ENCODE data around the gene SPOUT1.
"Not testable (repeated sequence)": the region's sequence is repeated elsewhere in the genome, so short reads cannot be mapped to it uniquely, and the experiment has no call there.

Gene SPOUT1

DNA sequence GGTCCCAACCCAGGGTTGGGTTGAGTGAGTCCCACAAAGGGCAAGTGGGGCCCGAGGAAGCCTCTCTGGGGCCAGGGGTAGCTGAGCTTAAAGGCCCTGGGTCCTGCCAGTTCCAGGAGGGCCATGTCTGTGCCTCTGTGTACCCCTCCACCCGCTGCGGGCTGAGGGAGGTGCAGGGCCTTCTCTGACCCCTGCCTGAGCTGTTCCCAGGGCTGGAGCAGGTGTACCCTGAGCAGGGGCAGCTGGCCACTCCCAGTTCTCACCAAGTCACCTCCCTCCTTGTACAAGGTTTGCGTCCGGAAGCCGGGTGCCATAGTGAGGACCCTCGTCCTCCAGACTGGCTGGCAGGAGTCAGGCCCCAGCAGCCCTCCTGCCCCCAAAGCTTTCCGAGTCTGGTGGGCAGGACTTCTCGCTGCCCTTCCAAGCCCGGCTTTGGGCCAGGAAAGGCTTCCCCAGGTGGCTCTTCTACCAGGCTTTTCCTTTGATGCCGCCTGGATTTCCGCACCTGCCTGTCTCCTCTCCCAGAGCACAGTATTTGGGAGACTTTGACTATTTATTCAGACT is 20.5 kb downstream of the SPOUT1 start:
- DNase-seq, result no peak

DNA sequence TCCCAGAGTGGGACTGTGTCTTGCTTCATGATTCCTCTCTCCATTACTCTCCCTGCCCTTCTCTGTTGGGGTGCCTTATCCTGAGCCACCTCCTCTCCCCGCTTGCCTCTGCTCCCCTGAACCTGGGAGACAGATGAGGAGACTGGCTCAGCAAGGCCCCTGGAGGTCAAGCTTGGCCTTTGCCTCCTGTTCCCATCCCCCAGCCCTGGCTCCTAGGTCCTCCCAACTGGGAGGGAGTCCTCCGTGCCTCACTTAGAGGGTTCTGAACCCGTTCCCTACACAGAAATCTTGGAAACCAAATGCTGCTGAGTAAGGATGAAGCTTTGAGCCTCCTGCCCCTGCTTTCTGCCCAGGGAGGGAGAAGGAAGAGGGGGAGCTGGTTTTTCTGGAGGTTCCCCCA is 21.1 kb downstream of the SPOUT1 start:
- no peak for DNase-seq

DNA sequence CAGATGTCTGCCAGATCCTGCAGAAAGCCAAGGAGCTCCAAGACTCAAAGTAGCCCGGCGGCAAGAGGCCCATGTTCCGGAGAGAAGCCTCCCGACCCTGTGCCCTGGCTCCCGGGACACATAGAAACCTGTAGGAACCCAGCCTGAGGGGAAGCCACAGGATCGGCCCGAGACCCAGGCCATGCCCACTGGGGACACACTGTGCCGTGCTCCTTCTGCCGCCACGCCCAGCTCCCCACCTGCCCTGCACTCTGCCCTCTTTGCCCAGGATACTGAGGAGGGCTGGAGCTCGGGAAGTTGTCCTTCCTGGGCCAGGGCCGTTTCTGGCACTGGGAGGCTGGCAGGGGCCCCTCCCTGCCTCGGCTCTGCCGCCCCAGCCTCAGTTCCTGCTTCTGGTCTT is 21.8 kb downstream of the SPOUT1 start:
- no peak for DNase-seq

DNA sequence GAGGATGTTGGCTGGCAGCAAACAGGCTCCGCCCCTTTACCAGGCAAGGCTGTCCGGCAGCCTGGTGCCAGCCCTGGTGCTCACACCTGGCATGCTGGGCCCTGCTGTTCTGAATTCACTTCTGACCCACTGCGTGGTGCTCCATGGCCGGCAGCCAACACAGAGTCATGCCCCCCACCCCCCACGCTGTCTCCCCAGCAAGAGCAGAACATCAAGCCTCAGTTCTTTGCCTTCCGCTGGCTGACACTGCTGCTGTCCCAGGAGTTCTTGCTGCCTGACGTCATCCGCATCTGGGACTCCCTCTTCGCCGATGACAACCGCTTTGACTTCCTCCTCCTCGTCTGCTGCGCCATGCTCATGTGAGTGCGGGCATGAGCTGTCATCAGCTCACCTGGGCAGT is 23.9 kb downstream of the SPOUT1 start:
- DNase-seq, result no peak

DNA sequence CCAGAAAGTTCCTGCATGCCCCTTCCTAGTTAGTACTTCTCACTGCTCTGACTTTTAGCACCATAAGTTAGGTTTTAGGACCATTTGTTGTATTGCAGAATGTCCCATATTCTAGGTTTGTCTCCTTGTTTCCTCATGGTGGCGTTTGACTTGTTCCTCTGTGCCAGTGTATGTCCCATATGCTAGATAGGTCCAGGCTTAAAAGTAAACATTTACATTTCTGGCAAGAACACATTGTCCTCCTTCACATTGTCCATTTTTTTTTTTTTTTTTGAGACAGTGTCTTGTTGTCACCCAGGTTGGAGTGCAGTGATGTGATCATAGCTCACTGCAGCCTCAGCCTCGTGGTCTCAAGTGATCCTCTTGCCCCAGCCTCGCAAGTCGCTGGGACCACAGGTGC is 27.1 kb downstream of the SPOUT1 start:
- no peak for DNase-seq

DNA sequence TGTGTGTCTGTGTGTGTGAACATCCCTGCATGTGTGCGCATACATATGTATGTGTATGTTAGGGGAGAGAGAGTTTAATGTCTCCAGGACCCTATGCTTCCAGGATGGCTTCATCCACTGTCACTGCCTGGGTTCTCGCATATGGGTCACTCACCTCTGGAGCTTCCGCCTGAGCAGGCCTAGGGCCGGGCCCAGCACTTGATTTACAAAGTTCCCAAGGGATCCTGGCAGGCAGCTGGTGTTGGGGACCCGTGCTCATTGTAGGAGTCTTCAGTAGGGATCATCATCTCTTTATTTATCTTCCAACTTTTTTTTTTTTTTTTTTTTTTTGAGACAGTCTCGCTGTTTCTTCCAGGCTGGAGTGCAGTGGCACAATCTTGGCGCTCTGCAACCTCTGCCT is 29.5 kb downstream of the SPOUT1 start:
- DNase-seq, result no peak

DNA sequence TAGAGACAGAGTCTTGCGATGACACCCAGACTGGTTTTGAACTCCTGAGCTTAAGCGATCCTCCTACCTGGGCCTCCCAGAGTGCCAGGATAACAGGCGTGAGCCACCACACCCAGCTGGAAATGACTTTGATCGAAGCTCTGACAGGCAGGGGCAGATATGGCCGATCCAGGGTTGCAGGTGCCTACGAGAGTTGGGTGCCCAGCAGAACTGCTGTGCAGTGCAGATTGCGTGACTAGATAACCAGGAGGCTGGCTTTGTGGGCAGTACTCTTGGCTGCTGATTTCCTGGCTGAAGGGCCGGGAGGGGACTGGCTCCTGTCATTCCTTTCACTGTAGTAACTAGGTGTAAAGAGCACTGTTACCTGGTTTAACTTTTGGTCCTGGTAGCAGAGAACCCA is 30.7 kb downstream of the SPOUT1 start:
- DNase-seq, result no peak

DNA sequence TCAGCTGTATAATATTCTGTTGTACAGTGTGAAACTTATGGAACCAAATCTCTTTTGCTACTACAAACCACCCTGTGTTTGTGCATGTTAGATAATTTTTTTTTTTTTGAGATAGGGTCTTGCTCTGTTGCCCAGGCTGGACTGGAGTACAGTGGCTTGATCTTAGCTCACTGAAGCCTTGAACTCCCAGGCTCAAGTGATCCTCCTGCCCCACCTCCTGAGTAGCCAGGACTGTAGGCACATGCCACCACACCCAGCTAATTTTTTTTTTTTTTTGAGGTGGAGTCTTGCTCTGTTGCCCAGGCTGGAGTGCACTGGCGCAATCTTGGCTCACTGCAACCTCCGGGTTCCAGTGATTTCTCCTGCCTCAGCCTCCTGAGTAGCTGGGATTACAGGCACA is 34.6 kb downstream of the SPOUT1 start:
- not testable (repeated sequence) for DNase-seq

DNA sequence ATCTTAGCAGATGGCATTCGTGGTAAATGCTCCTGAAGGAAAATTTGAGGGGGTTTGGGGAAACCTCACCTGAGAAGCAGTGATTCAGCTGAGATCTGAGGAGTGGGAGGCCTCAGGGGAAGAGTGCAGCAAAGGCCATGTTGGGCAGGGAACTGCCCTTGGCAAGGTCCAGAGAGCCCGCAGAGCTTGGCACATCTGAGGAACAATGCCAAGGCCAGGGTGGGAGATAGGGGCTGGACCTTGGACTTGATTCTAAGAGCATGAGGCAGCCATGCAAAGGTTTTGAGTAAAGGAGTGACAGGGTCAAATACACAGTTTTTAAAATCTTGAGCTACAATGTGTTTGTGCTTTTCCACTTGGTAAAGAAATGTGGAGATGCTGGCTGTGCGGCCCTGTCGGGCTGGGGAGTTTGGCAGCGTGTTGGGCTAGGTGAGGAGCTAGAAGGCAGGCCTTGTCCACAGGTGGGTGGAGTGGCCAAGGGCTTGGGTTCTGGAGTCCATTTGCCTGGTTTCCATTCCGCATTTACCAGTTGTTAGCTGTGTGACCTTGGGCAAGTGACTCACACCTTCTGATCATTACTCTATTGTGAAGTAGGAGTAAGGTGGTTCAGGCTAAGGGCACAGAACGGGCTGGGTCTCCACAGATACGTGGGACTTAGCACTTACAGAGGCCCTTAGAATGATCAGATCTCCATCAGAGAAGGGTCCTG is 36.5 kb downstream of the SPOUT1 start:
- no peak for DNase-seq

DNA sequence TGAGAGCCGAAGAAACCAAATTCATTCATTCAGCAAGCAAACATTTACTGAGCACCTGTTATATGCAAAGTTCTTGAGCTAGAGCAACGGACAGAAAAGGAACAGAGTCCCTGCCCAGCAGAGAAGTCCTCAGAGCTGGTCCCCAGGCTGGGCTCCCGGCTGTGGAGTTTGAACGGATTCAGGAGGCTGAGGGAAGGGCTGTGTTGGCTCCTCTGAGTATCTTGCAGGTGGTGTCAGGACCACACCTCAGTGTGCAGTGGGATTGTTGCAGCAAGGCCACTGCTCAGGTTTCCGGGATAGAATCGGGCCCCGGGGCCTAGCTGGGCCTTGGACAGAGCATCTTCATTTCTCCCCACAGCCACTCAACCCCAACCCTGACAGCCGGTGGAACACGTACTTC is 37.5 kb downstream of the SPOUT1 start:
- no peak for DNase-seq

DNA sequence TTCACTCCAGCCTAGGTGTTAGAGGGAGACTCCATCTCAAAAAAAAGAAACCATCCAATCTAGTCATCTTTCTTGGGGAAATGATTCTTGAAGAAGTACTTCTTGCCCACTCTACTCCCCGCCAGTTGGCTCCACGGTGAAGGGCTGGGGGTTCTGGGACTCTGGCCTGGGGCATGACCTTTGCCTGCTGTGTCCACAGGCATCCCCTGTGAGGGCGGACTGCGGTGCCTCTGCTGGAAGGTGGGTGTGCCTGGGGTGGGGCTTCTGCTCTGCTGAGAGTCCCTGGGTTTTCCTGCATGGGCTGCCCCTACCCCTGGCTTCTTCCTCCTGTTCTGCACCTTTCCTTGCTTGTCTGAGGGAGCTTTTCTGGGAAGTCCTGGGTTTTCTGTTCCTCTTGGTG is 39.1 kb downstream of the SPOUT1 start:
- DNase-seq, result no peak

DNA sequence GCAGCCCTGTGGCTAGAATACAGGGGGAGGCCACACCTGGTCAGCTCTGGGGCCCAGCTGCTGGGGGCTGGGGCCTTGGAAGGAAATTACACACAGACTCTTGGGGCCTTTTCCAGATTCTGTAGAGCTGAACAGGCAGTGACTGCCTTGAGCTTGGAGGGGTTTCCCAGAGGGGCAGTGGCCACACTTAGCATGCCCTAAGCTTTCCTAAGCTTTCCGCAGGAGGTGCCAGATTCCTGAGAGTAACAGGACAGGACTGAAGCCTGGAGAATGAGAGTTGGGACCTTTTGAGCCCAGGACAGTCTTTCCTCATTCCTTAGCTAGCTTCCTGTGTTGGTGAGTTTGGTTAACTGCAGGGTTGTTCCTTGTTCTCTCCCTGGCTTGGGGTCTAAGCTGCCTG is 41.1 kb downstream of the SPOUT1 start:
- no peak for DNase-seq

DNA sequence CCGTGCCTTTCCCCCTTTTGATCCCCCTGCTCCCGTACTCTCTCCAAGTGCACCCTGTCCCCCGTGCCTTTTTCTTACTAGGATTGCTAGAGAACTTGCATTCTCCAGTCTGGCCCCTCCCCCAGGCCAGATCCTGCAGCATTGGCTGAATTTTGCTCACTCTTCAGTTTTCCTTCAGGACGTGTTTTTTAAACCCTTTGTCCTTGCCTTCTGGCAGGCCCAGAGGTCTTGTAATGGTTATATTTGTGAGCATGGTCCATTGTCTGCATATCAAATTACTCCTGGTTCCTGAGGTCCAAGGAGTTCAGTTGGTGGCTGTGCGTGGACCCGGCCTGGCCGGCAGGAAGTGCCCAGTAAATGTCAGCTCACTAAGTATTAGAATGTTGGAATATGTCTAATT is 41.9 kb downstream of the SPOUT1 start:
- peak; percentile 32 for DNase-seq

DNA sequence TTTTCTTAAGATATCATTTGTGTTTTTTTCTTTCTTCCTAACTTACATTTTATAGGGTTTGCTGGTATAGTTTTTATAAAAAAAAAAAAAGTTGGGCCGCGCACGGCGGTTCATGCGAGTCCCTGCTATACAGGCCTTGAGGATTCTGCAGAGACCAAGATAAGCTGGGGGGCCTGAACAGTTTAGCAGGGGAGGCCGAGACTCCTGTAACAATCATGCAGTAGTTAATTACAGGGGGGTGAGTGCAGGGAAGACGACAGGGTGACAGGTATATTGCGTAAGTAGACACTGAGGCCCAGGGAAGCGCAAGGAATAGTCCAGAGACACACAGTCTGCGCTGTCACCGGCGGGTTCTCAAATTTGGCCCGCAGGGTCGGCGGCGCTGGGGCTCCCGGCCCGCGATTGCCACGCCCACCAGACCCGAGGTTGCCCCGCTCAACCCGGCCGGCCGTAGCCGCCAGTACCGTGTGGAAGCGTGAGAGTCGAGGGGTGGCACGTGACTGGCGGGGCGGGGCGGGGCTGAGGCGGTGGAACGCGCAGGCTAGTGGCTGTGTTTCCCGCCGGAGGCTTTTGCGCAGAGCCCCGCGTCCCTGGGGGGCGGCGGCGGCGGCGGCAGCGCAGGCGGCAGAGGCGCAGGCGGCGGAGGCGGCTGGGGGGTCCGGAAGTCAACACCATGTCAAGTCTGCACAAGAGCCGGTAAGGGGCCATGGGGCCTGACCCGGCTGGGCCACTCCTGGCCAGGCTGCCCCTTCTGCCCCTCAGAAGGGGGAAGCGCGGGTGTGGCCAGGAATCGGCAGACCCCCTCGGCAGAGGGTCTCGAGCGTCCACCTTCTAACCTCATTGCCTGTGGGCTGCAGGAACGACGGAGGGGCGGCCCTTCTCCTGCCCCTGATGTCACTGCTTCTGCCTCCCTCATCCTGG is 42.7 kb downstream of the SPOUT1 start, which contains the start of gene TBC1D13:
Gene TBC1D13, plus strand, starts transcription at position 573 of the 921 bp plus-strand sequence. Its CDS starts 101 bp downstream, at position 674.
- DNase-seq, result peak; percentile 91

DNA sequence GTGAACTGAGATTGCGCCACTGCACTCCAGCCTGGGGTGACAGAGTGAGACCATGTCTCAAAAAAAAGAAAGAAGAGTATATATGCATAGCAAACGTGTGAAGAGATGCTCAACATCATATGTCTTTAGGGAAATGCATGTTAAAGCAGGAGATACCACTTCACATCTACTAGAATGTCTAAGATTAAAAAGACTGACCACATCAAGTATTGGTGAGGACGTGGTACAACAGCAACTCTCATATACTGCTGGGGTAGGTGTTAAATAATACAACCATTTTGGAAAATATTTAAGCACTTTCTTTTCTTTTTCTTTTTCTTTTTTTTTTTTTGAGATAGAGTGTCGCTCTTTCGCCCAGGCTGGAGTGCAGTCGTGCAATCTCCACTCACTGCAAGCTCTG is 44.2 kb downstream of the SPOUT1 start:
- no peak for DNase-seq

DNA sequence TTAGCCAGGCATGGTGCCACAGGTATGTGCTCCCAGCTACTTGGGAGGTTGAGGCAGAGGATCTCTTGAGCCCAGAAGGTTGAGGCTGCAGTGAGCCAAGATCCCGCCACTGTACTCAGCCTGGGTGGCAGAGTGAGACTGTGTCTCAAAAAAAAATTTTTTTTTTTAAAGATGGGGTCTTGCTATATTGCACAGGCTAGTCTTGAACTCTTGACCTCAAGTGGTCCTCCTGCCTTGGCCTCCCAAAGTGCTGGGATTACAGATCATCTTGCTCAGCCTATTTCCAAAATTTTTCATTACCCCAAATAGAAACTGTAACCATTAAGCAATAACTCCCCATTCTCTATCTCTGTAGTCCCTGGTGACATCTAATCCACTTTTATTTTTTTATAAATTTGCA is 46.9 kb downstream of the SPOUT1 start:
- DNase-seq, result no peak

DNA sequence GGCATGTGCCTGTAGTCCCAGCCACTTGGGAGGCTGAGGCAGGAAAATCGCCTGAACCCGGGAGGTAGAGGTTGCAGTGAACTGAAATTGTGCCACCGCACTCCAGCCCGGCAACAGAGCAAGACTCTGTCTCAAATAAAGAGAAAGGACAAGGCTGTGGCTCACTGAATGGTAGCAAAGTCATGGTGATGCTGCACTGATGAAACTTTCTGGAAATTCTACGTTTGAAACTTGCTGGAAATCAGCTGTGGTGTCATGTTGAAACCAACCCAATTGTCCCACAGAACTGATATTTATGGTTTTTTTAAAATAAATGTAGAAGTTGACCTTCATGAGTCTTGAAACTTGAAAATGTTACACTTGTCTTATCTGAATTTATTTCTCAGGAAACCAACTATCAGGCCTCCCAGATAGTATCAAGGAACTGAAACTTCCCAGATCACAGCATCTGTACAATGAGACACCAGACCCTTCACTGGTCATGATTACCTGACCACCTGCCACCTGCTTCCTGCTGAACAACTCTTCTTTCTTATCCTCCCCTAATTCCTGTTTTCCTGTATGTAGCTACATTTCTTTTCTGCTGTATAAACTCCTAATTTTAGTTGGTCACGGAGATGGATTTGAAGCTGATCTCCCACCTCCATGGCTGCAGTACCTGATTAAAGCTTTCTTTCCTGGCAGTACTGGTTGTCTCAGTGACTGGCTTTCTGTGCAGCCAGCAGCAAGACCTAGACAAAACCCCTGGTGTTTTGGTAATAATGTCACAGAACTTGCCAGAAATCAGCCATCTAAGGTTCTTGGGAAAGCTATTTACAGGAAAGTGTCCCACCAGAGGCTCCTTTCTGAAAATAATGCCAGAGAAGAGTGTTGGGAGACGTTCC is 48.2 kb downstream of the SPOUT1 start:
- DNase-seq, result no peak

DNA sequence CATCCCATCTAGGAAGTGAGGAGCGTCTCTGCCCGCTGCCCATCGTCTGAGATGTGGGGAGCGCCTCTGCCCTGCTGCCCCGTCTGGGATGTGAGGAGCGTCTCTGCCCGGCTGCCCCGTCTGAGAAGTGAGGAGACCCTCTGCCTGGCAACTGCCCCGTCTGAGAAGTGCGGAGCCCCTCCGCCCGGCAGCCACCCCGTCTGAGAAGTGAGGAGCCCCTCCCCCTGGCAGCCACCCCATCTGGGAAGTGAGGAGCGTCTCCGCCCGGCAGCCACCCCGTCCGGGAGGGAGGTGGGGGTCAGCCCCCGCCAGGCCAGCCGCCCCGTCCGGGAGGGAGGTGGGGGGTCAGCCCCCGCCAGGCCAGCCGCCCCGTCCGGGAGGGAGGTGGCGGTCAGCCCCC is 49.5 kb downstream of the SPOUT1 start:
- not testable (repeated sequence) for DNase-seq

DNA sequence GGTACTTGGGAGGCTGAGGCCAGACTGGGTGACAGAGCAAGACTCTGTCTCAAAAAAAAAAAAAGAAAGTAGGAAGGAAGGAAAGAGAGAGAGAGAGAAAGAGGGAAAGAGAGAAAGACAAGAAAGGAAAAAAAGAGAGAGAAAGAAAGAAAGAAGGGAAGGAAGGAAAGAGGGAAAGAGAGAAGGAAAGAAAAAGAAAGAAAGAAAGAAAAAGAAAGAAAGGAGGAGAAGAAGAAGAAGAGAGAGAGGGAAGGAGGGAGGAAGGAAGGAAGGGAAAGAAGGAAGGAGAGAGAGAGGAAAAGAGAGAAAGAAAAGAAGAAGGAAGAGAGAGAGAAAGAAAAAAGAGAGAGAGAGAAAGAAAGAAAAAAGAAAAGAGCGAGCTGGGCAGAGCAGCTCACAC is 54.8 kb downstream of the SPOUT1 start:
- DNase-seq, result no peak

DNA sequence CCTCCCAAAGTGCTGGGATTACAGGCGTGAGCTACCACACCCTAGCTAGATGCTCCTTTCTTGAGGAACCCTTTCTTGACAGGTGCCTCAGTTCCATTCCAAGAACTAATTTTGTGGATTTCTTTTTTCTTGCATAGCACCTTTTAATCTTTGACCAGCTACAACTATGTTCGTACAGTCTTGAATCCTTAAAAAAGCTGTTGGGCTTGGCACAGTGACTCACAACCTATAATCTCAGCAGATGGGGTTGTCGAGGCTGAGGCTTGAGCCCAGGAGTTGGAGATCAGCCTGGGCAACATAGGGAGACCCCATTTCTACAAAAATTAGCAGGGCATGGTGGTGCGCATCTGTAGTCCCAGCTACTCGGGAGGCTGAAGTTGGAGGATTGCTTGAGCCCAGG is 56.5 kb downstream of the SPOUT1 start:
- no peak for DNase-seq

DNA sequence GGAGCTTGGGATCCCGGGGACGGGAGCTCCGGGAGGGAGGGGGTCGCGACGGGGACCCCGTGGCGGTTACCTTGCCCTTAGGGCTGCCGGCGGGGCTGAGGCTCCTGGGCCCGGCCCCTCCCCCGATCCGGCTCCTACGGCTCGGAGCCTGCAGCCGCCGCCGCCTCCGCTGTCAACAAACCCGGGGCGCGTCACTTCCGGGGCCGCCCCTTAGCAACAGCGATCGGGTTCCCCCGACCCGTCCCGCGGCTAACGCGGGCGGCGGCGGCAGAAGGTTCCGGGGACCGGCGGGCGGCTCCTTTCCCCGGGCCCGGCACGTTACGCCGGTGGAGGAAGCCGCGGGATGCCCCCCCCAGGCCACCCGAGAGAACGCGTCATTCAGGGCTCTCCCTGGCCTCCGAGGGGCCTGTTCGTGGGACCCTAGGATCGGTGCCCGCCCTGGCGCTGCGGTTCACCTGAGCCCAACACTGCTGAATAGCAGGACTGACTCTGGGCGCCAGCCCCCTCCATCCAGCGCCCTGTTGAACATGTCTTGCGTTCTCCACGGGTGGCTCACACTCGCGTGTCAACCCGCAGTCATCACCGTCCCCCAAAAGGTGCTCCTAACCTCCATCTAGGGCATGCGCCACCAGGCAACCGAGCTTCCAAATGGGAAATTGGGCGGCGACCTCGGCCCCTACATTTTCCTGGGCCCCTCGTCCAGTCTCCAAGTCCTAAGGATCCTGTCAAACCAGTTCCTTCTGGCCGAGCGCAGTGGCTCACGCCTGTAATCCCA is 57.7 kb downstream of the SPOUT1 start, which contains the start of gene ZER1:
Gene ZER1, minus strand, starts transcription at position 183 of the 775 bp plus-strand sequence. CDS start 16,362 bp downstream, outside the sequence.
- DNase-seq, result peak; percentile 93
